ENCODE data around the gene GSTM4.

Gene GSTM4

DNA sequence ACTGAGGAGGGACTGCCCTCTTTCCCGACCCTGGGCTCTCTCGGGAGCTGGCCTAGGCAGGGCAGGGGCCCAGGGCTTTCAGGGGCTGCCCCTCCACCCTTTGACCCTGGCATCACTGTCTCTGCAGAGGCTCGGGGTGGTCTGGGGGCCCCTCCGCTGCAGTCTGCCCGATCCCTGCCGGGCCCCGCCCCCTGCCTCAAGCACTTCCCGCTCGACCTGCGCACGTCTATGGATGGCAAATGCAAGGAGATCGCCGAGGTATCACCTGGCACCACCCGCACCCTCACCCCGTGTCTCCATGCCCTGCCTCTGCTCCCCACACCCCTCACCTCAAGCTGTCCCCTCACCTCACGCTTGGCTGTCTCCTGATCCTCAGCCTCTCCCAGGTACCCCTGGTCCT lies 30.7 kb upstream of the GSTM4 start:
- no peak for DNase-seq (ENCODE audit: low spot score)

DNA sequence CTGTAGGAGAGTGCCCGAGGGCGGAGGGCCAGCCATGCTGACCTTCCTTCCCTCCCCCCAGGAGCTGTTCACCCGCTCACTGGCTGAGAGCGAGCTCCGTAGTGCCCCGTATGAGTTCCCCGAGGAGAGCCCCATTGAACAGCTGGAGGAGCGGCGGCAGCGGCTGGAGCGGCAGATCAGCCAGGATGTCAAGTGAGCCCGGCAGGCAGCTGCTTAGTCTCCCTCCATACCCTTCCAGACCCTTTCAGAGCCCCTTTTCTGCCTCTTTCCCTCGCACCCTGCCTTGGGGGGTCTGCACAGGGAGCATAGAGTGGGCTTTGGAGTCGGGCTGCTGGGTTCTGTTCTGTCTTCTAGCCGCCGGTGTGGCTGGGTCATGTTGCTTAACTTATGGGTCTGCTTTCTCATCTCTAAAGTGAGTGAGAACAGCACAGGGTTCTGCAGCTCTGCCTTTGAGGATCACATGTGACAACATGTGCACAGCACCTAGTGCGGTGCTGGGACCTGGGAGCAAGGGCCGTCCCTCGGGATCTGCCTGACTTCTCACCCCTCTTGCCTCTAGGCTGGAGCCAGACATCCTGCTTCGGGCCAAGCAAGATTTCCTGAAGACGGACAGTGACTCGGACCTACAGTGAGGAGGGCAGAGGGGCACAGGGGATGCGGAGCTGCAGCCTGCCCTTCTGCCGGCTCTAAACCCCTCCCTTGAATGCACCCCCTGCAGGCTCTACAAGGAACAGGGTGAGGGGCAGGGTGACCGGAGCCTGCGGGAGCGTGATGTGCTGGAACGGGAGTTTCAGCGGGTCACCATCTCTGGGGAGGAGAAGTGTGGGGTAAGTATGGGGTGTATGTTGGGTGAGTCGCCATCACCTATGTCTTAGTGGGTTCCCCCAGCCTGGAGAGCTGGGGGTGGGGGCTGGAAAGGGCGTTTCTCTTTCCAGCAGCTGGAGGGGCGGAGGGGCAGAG lies 30.0 kb upstream of the GSTM4 start:
- no peak for DNase-seq (ENCODE audit: low spot score)

DNA sequence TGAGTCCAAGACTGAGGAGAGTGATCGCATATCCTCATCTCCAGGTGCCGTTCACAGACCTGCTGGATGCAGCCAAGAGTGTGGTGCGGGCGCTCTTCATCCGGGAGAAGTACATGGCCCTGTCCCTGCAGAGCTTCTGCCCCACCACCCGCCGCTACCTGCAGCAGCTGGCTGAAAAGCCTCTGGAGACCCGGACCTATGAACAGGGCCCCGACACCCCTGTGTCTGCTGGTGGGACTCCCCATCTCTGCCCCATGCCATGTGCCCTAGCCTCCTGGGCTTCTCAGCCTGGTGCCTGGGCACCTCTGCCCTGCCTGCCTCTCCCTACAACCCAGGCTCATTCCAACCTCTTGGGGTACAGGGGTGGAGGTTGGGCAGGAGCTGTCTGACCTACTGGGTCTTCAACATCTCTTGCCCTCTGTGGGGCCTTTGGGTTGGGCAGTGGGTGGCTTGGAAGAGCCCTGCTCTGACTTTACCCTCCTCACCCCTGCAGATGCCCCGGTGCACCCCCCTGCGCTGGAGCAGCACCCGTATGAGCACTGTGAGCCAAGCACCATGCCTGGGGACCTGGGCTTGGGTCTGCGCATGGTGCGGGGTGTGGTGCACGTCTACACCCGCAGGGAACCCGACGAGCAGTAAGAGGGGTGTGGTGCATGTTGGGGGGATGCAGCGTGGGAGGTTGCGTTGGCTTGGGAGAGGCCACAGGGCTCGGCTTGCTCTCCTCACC lies 29.1 kb upstream of the GSTM4 start:
- DNase-seq (ENCODE audit: low spot score) = no peak

DNA sequence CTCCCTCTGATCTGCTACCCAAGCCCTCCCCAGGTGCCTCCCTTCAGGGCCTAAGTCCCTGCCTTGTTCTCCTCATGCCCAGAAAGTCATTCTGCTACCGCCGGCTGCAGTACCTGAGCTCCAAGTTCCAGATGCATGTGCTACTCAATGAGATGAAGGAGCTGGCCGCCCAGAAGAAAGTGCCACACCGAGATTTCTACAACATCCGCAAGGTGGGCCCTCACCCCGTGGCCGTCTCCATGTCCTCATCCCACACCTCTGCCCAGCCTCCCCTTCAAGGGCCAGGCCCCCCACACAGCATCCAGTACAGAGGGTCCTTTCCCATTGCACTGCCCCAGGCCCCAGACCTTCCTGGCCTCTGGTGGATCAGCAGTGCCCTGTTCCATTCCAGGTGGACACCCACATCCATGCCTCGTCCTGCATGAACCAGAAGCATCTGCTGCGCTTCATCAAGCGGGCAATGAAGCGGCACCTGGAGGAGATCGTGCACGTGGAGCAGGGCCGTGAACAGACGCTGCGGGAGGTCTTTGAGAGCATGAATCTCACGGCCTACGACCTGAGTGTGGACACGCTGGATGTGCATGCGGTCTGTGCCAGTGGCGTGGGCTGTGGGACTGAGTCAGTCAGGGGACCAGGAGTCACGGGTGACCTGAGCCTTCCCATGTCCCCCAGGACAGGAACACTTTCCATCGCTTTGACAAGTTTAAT lies 28.1 kb upstream of the GSTM4 start:
- peak; percentile 96 for DNase-seq (ENCODE audit: low spot score)

DNA sequence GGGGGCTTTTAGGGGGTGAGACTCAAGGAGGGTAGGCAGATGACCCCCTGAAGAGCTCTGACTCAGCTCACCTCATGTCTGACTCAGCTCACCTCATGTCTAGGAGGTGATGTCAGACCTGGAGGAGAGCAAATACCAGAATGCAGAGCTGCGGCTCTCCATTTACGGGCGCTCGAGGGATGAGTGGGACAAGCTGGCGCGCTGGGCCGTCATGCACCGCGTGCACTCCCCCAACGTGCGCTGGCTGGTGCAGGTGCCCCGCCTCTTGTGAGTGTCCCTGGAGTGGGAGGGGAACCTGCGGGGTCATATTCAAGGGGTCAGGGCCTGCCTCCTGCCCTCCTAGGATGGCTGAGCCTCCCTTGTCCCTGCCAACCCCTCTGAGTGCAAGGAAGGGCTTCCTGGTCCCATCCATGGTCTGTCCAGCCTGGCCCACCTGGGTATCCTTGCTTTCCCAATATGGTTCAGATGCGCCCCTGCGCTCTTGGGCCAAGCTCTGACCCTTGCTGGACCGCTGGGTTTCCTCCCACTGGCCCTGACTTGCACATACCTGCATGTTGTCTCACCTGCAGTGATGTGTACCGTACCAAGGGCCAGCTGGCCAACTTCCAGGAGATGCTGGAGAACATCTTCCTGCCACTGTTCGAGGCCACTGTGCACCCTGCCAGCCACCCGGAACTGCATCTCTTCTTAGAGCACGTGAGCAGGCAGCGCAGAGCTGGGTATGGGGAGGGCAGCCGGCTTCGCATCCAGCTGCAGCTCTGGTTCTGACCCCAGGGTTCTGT lies 27.2 kb upstream of the GSTM4 start:
- peak; percentile 97 for DNase-seq (ENCODE audit: low spot score)

DNA sequence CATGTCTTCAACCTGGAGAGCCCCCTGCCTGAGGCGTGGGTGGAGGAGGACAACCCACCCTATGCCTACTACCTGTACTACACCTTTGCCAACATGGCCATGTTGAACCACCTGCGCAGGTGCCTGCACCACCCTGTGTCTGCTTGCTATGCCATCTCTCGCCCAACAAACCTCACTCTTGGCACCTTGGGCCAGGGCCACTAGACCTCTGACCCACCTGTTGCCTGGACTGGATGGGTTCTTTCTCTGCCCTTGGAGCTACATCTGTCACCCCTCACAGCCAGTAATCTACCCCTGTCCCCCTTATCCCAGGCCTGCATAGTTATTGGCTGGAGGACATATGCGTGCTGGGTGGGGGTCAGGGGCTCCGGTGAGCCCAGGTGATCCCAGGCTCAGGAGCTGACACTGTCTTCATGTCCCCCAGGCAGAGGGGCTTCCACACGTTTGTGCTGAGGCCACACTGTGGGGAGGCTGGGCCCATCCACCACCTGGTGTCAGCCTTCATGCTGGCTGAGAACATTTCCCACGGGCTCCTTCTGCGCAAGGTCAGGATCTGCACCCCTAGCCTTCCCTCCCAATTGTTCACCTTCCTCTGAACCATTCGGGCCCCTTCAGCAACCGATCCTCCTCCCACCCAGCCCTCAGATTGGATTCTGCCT lies 26.4 kb upstream of the GSTM4 start:
- DNase-seq (ENCODE audit: low spot score) = no peak

DNA sequence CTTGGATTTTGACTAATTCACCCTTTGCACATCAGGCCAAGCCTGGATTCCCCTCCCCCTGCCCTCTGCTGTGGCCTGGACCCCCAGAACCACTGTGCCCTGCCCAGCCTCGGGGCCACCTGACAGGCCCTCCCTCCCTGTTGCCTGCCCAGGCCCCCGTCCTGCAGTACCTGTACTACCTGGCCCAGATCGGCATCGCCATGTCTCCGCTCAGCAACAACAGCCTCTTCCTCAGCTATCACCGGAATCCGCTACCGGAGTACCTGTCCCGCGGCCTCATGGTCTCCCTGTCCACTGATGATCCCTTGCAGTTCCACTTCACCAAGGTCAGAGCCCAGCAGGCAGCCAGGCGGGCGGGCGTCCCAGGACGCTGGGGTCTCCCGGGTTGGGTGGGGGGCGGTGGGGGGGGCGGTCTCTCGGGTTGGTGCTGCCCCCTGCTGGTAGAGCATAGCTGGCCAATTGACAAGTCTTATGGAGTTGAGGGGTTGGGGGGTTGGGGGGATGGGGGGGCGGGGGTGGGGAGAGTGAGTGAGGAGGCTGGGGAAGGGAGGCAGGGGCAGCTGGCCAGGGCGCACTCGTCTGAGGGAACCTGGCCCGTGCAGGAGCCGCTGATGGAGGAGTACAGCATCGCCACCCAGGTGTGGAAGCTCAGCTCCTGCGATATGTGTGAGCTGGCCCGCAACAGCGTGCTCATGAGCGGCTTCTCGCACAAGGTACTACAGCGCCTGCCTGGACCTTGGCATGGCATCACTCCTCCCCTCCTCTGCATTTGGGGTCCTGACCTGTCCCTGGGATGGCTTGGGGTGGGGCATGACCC lies 25.6 kb upstream of the GSTM4 start:
- no peak for DNase-seq (ENCODE audit: low spot score)

DNA sequence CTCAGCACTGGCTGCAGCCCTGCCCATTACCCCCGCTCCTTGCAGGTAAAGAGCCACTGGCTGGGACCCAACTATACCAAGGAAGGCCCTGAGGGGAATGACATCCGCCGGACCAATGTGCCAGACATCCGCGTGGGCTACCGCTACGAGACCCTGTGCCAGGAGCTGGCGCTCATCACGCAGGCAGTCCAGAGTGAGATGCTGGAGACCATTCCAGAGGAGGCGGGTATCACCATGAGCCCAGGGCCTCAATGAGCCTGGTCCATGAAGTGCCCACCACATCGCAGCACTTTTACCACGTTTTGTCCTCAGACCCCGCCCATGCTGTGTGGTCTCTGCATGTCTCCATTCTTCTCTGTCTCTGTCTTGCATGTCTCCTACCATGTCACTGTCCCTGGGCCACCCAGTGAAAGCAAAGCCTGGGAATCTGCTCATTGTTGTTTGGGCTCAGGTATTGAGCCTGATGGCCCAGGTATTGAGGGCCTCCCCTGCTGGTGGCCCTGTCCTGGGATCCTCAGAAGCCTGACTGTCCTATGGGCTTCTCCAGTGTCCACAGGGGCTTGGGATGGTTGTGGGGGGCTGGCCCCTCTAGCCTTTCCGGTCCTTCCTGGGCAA lies 24.9 kb upstream of the GSTM4 start:
- no peak for DNase-seq (ENCODE audit: low spot score)

DNA sequence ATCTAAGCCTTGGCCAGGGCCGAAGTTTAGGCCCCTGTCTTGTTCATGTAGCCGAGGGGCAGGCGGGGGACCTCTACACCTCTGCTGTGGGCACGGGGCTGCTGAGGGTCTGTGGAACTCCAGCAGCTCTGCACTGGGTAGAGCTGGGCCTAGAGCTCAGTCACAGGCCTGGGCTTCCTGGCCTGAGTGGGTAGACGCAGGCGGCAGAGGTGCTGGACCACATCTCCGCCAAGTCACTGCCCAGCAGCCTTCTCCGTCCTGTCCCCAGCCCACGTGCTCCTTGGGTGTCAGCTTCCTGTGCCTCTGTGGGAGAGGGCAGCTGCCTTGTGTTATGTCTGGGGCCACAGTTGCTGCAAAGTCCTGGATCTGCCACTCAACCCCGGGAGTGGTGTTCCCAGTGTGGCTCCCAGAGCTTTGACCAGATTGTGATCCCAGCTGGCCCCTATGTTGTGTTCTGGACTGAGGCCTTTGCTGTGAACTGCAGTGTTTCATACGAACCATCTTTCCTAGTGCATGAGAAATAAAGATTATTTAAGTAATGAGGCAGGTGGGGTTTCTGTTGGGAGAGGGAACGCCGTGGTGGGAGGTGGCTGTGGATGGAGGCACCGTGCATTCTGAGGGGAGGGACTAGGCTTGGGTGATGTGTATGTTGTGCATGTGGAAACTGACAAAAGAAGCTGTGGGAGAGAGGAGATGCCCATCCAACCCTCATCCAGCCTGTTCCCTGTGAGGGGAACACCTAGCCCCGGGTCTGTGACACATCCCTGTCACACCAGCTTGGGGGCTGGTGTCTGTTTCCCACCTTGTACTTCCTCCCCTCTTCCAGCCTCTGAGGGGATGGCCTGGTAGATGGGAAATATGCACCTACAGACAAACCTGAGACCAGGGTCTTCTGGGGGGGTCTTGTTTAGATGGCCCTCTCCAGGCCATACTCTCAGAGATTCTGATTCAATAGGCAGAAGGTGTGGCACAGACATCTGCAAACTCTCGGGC lies 24.1 kb upstream of the GSTM4 start:
- DNase-seq (ENCODE audit: low spot score) = no peak

DNA sequence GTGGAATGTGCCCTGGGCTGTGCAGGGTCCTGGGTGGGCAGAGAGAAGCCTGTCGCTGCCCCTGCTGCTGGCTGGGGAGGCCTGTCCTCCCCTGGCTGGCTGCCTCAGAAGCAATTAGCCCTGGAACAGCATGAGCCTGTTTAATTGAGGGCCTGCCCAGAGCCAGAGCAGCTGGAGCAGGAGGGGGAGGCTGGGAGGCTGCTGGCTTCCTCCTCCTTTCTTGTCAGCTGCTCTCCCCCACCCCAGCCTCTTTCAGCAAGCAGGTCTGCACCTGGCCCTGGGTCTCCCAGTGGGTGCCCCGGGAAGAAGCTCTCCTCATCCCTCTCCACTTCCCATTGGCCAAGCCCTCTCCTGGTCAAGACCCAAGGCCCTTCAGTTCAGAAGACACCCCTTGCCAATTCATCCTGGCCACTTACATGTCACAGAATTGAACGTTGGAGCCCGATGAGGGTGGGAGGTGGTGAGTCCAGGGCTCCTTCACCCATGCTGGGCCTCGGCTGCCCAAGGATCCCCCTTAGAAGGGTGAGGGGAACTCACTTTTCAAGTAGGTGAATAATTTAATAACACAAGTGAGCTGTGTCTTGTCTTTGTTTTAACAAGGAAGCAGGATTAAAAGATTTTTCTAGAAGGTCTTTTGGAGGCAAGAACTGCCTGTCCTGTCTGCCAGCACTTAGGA lies 23.1 kb upstream of the GSTM4 start:
- no peak for DNase-seq (ENCODE audit: low spot score)

DNA sequence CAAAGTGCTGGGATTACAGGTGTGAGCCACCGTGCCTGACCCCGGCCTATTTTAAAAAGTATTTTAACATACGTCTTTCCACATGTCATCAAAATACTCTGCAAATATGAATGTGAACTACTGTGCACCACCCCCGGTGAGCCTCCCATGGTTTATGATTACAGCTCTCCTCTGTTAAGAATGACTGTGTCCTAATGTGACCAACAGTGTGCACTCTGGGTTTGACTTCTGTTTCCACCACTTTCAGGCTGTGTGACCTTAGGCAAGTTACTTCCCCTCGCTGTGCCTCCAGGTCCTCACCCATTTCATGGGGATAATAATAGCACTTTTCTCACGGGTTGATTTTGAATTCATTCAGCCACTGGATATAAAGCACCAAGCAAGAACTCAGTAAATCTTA lies 21.6 kb upstream of the GSTM4 start:
- no peak for DNase-seq (ENCODE audit: low spot score)

DNA sequence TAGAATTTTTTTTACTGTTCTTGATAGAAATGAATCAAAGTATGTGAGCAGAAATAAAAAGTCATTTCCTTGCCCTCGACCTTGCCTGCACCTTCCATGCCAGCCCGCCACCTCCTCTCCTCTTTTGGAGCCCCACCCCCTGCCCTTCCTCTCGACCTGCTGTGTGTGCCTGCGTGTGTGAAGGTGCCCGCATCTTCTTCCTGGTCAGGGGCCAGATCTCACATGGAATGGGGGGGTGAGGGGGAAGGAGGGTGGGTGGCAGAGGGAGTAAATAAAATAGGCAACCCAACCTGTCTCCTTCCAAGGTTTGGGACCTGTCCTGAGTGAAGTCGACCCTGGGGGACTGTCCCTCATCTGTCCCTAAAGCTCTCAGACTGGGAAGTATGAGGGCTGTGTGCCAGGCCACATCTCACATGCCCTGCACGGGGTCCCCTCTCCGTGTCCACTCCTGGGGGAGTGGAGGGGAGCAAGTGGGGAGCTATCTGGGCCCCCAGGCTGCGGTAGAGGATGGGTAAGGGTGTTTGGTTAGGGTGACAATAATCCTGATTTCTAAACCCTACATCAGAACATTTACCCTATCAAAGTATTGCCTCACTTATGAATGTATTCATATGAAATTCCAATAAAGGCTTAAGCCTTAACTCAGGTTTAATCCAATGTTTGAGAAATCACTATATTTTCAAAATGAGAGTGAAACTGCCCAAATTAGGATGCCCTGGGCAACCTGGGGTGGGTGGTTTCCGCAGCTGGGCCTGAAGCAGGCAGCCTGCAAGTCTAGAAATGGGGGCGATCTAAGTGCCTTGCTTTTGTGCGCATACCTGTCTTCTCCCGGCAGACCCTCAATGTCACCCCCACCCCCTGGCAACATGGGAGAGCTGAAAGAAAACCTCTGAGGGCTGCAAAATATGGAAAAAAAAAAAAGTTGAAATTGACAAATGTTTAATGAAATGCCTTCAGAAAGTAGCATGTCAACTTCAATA lies 20.8 kb upstream of the GSTM4 start:
- no peak for DNase-seq (ENCODE audit: low spot score)

DNA sequence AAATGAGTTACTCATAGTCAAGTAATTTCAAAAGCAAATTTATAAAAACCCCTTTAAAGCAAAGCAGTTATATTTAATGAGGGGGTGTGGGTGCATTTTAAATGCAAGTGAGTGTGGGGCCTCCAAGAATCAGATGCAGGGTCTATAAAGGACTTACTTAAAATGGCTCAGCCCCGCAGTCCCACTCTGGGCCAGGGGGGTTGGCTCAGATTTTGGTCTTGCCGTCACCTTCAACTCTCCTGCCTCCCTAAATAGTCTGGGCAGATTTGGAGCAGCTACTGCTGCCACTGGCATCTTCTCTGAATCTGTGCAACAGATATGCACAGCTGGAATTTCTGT lies 20.1 kb upstream of the GSTM4 start:
- no peak for DNase-seq (ENCODE audit: low spot score)

DNA sequence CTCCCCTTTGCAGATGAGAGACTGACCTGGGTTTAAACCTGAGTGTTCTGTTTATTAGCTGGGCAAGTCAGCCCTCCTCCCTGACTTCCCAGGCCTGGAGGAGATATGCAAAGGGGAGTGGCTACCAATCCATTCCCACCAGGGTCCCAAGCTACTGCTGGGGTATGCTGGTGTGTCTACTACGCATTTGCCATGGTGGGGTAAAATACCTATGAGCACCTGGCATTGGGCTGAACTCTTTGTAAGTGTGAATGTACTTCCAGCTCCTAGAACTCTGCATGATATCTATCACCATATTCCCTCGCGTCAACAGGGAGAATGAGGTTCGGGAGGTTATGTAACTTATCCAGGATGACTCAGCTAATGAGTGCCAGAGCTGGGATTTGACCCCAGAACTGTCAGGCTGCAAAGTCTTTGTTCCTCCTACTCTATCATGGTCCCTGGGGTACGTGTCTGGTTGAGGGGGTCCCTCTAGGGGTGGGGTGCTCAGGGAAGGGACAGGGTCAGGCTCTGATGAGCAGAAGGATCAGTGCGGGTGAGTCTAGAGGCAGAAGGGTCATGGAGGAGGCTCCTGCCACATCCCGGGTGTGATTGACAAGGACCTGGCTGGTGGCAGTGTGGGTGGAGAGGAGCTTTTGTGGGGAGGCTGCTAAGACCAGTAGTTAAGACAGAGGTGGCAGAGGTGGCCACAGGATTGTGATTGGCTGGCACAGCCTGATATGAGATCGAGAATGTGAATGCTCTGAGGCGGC lies 19.5 kb upstream of the GSTM4 start:
- no peak for DNase-seq (ENCODE audit: low spot score)

DNA sequence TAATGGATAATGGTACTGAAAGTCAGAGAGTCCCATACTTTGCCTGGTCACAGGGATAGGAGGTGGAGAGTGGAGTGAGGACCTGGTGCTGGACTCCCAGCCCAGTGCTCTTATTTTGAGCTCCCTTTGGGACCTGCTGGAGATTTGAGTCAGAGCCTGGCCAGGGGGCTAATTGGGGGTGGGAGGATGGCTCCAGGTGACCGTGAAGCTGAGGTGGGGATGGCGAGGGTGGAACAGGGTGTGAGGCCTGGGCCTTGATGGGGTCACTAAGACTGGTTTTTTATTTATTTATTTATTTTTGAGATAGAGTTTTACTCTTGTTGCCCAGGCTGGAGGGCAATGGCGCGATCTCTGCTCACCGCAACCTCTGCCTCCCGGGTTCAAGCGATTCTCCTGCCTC lies 18.5 kb upstream of the GSTM4 start:
- no peak for DNase-seq (ENCODE audit: low spot score)

DNA sequence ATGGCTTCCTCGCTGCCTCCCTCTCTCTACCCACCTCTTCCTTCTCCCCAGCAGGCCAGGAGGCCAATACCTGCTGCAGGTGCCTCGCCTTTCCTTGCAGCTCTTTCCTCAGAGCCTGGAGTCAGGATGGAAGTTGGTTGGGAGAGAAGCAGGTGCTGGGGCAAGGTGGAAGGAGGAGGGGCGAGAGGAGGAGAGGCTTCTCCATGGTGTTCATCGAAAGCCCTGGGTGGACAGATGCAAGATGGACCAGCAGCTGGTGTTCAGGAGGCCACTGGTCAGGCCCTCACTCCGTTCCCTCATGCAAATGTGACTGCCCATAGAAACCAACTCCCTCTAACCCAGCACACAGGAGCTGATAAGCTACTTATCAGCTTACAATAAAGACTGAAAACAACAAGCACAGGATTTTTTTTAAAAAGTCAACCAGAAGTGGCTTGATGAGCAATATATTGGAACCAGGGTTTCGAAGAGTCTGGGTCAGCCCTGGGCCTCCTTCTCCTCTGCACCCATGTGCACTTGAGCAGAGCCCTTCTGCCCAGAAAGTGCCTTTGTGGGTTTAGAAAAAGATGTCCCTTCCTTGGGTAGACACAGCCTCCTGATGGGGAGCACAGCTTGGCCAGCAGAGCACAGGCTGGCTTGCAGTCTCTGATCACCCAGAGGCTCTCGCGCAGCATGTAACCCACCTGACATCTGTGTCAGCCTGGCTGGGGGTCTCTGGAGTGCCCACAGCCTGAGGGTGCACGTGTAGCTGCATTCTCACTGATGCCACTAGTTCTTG lies 16.6 kb upstream of the GSTM4 start:
- no peak for DNase-seq (ENCODE audit: low spot score)
